Nephron (organoid): ENCODE measurements around the gene TEX19.

Experiments
- H3K27ac Mint-ChIP-seq, 3 experiments: 2 replicates each; pipeline ENCODE4 v1.8.0; 2020; ENCODE audit warnings: mixed read lengths in 3 of 3, mild to moderate bottlenecking in 2 of 3, moderate library complexity in 1 of 3
- H3K27me3 Mint-ChIP-seq: 2 replicates; pipeline ENCODE4 v1.8.0; 2021; ENCODE audit warnings: low read depth, mild to moderate bottlenecking, moderate library complexity, mixed read lengths
- H3K36me3 Mint-ChIP-seq: 2 replicates; pipeline ENCODE4 v1.8.0; 2020; ENCODE audit warnings: low read depth, mixed read lengths
- H3K4me1 Mint-ChIP-seq: 2 replicates; pipeline ENCODE4 v1.8.0; 2020; ENCODE audit warnings: mixed read lengths
- H3K4me3 Mint-ChIP-seq, 3 experiments: 2 replicates each; pipeline ENCODE4 v1.8.0; 2020; ENCODE audit warnings: mild to moderate bottlenecking in 3 of 3, mixed read lengths in 3 of 3, moderate library complexity in 2 of 3
- H3K9me3 Mint-ChIP-seq: 2 replicates; pipeline ENCODE4 v1.8.0; 2020; ENCODE audit warnings: mixed read lengths
- CTCF ChIP-seq, 3 experiments: fragments of 200-600 bp; sonication (generic); IDR thresholded peaks; one replicate each; pipeline ENCODE4 v1.5.0; 2021; ENCODE audit warnings: antibody characterized with exemption in 3 of 3; ENCODE audit not compliant: unreplicated experiment in 3 of 3

Gene TEX19

GRCh38 chr17:82397449-82398335 lies 38.6 kb downstream of the TEX19 start:
- H3K27me3 Mint-ChIP-seq: no peaks in the 10 kb centered on the region
- no peak for TF ChIP-seq CTCF (IDR thresholded peaks at IDR 0.05; ENCODE audit: unreplicated experiment in 3 of 3)
- no peaks in the 10 kb centered on the region for H3K9me3 Mint-ChIP-seq
- peaks cover 29% of the 10 kb centered on the region for H3K36me3 Mint-ChIP-seq
- no peak overlapping the region for H3K4me3 Mint-ChIP-seq
- peaks cover 35% of the 10 kb centered on the region for H3K4me1 Mint-ChIP-seq
- no peak overlapping the region for H3K27ac Mint-ChIP-seq

GRCh38 chr17:82399041-82399441 lies 40.0 kb downstream of the TEX19 start:
- TF ChIP-seq CTCF (IDR thresholded peaks at IDR 0.05; ENCODE audit: unreplicated experiment in 3 of 3): no peak
- H3K9me3 Mint-ChIP-seq: no peaks in the 10 kb centered on the region
- H3K4me1 Mint-ChIP-seq: peaks cover 35% of the 10 kb centered on the region
- H3K27me3 Mint-ChIP-seq: no peaks in the 10 kb centered on the region
- peak overlapping the region; percentile 75 to 90 (median 89) for H3K27ac Mint-ChIP-seq
- peaks cover 28% of the 10 kb centered on the region for H3K36me3 Mint-ChIP-seq
- H3K4me3 Mint-ChIP-seq: peak overlapping the region in 1 of 3 experiments; percentile 68

- no peak for TF ChIP-seq CTCF (IDR thresholded peaks at IDR 0.05; ENCODE audit: unreplicated experiment in 3 of 3)
- Mint-ChIP-seq H3K4me1 (peaks cover 35% of the 10 kb centered on the region), H3K27ac (peak overlapping the region; percentile 75 to 90 (median 89)), H3K9me3 (no peaks in the 10 kb centered on the region), H3K27me3 (no peaks in the 10 kb centered on the region), H3K36me3 (peaks cover 25% of the 10 kb centered on the region), H3K4me3 (peak overlapping the region in 1 of 3 experiments; percentile 68)
These were observed 40.6 kb downstream of the TEX19 start for GRCh38 chr17:82399601-82400101.

GRCh38 chr17:82400206-82400605 lies 41.2 kb downstream of the TEX19 start:
- H3K27ac Mint-ChIP-seq: peak overlapping the region; percentile 19 to 90 (median 42)
- H3K9me3 Mint-ChIP-seq: no peaks in the 10 kb centered on the region
- H3K4me3 Mint-ChIP-seq: no peak overlapping the region

GRCh38 chr17:82400830-82401229 lies 41.8 kb downstream of the TEX19 start:
- no peaks in the 10 kb centered on the region for H3K27me3 Mint-ChIP-seq
- H3K9me3 Mint-ChIP-seq: no peaks in the 10 kb centered on the region
- peaks cover 35% of the 10 kb centered on the region for H3K4me1 Mint-ChIP-seq
- H3K27ac Mint-ChIP-seq: peak overlapping the region in 1 of 3 experiments; percentile 90
- peaks cover 26% of the 10 kb centered on the region for H3K36me3 Mint-ChIP-seq
- TF ChIP-seq CTCF (IDR thresholded peaks at IDR 0.05; ENCODE audit: unreplicated experiment in 3 of 3): no peak
- no peak overlapping the region for H3K4me3 Mint-ChIP-seq

More at GRCh38 chr17:82400206-82400605, 41.2 kb downstream of the TEX19 start:
- H3K4me1 Mint-ChIP-seq: peaks cover 35% of the 10 kb centered on the region
- H3K27me3 Mint-ChIP-seq: no peaks in the 10 kb centered on the region
- TF ChIP-seq CTCF (IDR thresholded peaks at IDR 0.05; ENCODE audit: unreplicated experiment in 3 of 3): no peak
- peaks cover 27% of the 10 kb centered on the region for H3K36me3 Mint-ChIP-seq
